ENCODE measurements around the gene ABHD16A. TPM values are rescaled to one million over a fixed set of nuclear protein-coding genes. Genes with fewer than 3 reads are reported as not detected.
A peak's percentile ranks its signal among the peaks of the same experiment; 100 is the strongest.

ABHD16A gene
- total and polyA plus RNA-seq, 2 of the 13 experiments (the other 11 are each of a cell fraction or from before 2014, with no cell fraction given) = 43.5 to 45.4 TPM

- TF ChIP-seq, protein P1, sequence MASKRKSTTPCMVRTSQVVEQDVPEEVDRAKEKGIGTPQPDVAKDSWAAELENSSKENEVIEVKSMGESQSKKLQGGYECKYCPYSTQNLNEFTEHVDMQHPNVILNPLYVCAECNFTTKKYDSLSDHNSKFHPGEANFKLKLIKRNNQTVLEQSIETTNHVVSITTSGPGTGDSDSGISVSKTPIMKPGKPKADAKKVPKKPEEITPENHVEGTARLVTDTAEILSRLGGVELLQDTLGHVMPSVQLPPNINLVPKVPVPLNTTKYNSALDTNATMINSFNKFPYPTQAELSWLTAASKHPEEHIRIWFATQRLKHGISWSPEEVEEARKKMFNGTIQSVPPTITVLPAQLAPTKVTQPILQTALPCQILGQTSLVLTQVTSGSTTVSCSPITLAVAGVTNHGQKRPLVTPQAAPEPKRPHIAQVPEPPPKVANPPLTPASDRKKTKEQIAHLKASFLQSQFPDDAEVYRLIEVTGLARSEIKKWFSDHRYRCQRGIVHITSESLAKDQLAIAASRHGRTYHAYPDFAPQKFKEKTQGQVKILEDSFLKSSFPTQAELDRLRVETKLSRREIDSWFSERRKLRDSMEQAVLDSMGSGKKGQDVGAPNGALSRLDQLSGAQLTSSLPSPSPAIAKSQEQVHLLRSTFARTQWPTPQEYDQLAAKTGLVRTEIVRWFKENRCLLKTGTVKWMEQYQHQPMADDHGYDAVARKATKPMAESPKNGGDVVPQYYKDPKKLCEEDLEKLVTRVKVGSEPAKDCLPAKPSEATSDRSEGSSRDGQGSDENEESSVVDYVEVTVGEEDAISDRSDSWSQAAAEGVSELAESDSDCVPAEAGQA (IDR thresholded peaks at IDR 0.05; ENCODE audit: low read depth) = no peak
- TF ChIP-seq, protein P1 (CRISPR knock-in tag; IDR thresholded peaks at IDR 0.05; ENCODE audit: borderline replicate concordance) = peak; percentile 56; the same call in 1 of the 2 replicates
- peak; percentile 24; the same call in 1 of the 2 replicates for TF ChIP-seq STAG1 (CRISPR knock-in tag; IDR thresholded peaks at IDR 0.05)
- TF ChIP-seq MIER3 (CRISPR knock-in tag; IDR thresholded peaks at IDR 0.05; ENCODE audit: borderline replicate concordance) = 0 out of 2 replicates have a peak, but pooled peaks have one; percentile 7
- TF ChIP-seq TGIF2 (CRISPR knock-in tag; IDR thresholded peaks at IDR 0.05) = no peak
- TF ChIP-seq ZNF792 (CRISPR knock-in tag; IDR thresholded peaks at IDR 0.05) = no peak
- TF ChIP-seq GATAD2A (CRISPR knock-in tag; IDR thresholded peaks at IDR 0.05) = peak; percentile 46; the same call in 1 of the 2 replicates
- peak; percentile 56; the same call in 1 of the 2 replicates for TF ChIP-seq ZNF441 (CRISPR knock-in tag; IDR thresholded peaks at IDR 0.05; ENCODE audit: borderline replicate concordance)
- TF ChIP-seq MYC (CRISPR knock-in tag; IDR thresholded peaks at IDR 0.05; ENCODE audit: borderline replicate concordance) = peak; percentile 56; the same call in 1 of the 2 replicates
- TF ChIP-seq, protein P2, sequence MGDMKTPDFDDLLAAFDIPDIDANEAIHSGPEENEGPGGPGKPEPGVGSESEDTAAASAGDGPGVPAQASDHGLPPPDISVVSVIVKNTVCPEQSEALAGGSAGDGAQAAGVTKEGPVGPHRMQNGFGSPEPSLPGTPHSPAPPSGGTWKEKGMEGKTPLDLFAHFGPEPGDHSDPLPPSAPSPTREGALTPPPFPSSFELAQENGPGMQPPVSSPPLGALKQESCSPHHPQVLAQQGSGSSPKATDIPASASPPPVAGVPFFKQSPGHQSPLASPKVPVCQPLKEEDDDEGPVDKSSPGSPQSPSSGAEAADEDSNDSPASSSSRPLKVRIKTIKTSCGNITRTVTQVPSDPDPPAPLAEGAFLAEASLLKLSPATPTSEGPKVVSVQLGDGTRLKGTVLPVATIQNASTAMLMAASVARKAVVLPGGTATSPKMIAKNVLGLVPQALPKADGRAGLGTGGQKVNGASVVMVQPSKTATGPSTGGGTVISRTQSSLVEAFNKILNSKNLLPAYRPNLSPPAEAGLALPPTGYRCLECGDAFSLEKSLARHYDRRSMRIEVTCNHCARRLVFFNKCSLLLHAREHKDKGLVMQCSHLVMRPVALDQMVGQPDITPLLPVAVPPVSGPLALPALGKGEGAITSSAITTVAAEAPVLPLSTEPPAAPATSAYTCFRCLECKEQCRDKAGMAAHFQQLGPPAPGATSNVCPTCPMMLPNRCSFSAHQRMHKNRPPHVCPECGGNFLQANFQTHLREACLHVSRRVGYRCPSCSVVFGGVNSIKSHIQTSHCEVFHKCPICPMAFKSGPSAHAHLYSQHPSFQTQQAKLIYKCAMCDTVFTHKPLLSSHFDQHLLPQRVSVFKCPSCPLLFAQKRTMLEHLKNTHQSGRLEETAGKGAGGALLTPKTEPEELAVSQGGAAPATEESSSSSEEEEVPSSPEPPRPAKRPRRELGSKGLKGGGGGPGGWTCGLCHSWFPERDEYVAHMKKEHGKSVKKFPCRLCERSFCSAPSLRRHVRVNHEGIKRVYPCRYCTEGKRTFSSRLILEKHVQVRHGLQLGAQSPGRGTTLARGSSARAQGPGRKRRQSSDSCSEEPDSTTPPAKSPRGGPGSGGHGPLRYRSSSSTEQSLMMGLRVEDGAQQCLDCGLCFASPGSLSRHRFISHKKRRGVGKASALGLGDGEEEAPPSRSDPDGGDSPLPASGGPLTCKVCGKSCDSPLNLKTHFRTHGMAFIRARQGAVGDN (CRISPR knock-in tag; IDR thresholded peaks at IDR 0.05) = peak; percentile 80
- TF ChIP-seq MAX (IDR thresholded peaks at IDR 0.05) = 0 out of 2 replicates have a peak, but pooled peaks have one; percentile 12
- TF ChIP-seq DZIP1 (CRISPR knock-in tag; IDR thresholded peaks at IDR 0.05) = no peak
- 0 out of 2 replicates have a peak, but pooled peaks have one; percentile 2 for TF ChIP-seq FOXJ3 (CRISPR knock-in tag; IDR thresholded peaks at IDR 0.05; ENCODE audit: borderline replicate concordance)
- no peak for TF ChIP-seq ZNF317 (CRISPR knock-in tag; IDR thresholded peaks at IDR 0.05)
- no peak for TF ChIP-seq PAWR (CRISPR knock-in tag; IDR thresholded peaks at IDR 0.05; ENCODE audit: borderline replicate concordance)
These were observed 38.9 kb downstream of the ABHD16A start (continued) for GRCh38 chr6:31663961-31664789.
